HAP-1 (cell line): ENCODE results near the gene PLB1.
"Not testable (repeated sequence)": the region's sequence is repeated elsewhere in the genome, so short reads cannot be mapped to it uniquely, and the experiment has no call there.

Experiments
- DNase-seq, 2 experiments: peaks; one replicate each; pipeline ENCODE4 v3.0.0-alpha.2; 2016 to 2020; ENCODE audit warnings: low spot score in 2 of 2
- H3K27me3 ChIP-seq: fragments of 250-450 bp; sonication (Bioruptor Pico); 2 replicates; pipeline ENCODE4 v1.5.1; 2020; ENCODE audit warnings: low read depth, mild to moderate bottlenecking, moderate library complexity
- H3K36me3 ChIP-seq: fragments of 250-450 bp; sonication (Bioruptor Pico); replicated peaks from 2 replicates; pipeline ENCODE4 v1.5.1; 2020; ENCODE audit warnings: mild to moderate bottlenecking
- H3K4me1 ChIP-seq: fragments of 250-450 bp; sonication (Bioruptor Pico); 2 replicates; pipeline ENCODE4 v1.5.1; 2020; ENCODE audit warnings: mild to moderate bottlenecking
- H3K4me3 ChIP-seq: fragments of 250-450 bp; sonication (Bioruptor Pico); 2 replicates; pipeline ENCODE4 v1.5.1; 2020; ENCODE audit warnings: mild to moderate bottlenecking, moderate library complexity
- H3K9me3 ChIP-seq: fragments of 250-450 bp; sonication (Bioruptor Pico); 2 replicates; pipeline ENCODE4 v1.5.1; 2020; ENCODE audit warnings: mild to moderate bottlenecking, moderate library complexity
- in situ Hi-C: fragments of 300-500 bp; cut with MboI; formaldehyde crosslinking; loops from 3 replicates; pipeline ENCODE4 v1.14.3; 2020; ENCODE audit warnings: low sequenced_read_pairs, inconsistent platforms, mixed read lengths

The PLB1 gene

GRCh38 chr2:28543316-28544035, 47.6 kb downstream of the PLB1 start:
- no peak for DNase-seq

DNA sequence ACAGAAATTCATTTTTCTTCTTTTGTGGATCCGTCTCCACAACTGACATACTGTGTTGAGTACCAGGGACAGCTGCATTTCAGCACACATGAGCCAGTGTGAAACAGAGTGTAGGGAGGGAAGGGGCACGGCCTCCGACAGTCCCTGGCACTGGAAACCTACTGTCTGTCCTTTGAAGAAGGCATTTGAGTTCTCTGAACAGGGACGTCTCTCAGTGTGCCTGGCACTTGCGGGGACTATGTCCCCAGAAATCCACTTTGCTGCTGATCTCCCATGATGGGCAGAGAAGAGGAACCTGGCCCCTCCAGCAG, 48.1 kb downstream of the PLB1 start:
- Histone ChIP-seq H3K36me3 (no peaks in the 10 kb centered on the region), H3K9me3 (no peaks in the 10 kb centered on the region), H3K4me3 (no peak overlapping the region), H3K27me3 (no peaks in the 10 kb centered on the region), H3K4me1 (no peaks in the 10 kb centered on the region)
- in situ Hi-C loops: no loop called here
- DNase-seq: no peak

More at GRCh38 chr2:28543316-28544035, 47.6 kb downstream of the PLB1 start:
- no peaks in the 10 kb centered on the region for H3K27me3 ChIP-seq
- no peaks in the 10 kb centered on the region for H3K36me3 ChIP-seq
- H3K9me3 ChIP-seq: no peaks in the 10 kb centered on the region
- no peaks in the 10 kb centered on the region for H3K4me1 ChIP-seq
- no peak overlapping the region for H3K4me3 ChIP-seq
- in situ Hi-C loops: no loop called here

- Histone ChIP-seq H3K27me3 (no peaks in the 10 kb centered on the region), H3K4me3 (no peak overlapping the region), H3K9me3 (no peaks in the 10 kb centered on the region), H3K4me1 (no peaks in the 10 kb centered on the region), H3K36me3 (no peaks in the 10 kb centered on the region)
- no peak for DNase-seq
- in situ Hi-C loops: no loop called here
Measured at GRCh38 chr2:28544405-28544921, 48.6 kb downstream of the PLB1 start.

- DNase-seq: no peak
- H3K4me3 ChIP-seq: no peak overlapping the region
- no peaks in the 10 kb centered on the region for H3K36me3 ChIP-seq
- in situ Hi-C loops: no loop called here
- no peaks in the 10 kb centered on the region for H3K9me3 ChIP-seq
- no peaks in the 10 kb centered on the region for H3K27me3 ChIP-seq
- H3K4me1 ChIP-seq: no peaks in the 10 kb centered on the region
Measured at GRCh38 chr2:28544922-28545589, 49.2 kb downstream of the PLB1 start.

- DNase-seq: no peak
- H3K4me1 ChIP-seq: no peaks in the 10 kb centered on the region
- in situ Hi-C loops: no loop called here
- H3K27me3 ChIP-seq: no peaks in the 10 kb centered on the region
- H3K4me3 ChIP-seq: no peak overlapping the region
- no peaks in the 10 kb centered on the region for H3K9me3 ChIP-seq
- no peaks in the 10 kb centered on the region for H3K36me3 ChIP-seq
Measured at GRCh38 chr2:28545590-28546200, 49.8 kb downstream of the PLB1 start.

- no peak for DNase-seq
- H3K4me3 ChIP-seq: no peak overlapping the region
- H3K4me1 ChIP-seq: no peaks in the 10 kb centered on the region
- H3K36me3 ChIP-seq: no peaks in the 10 kb centered on the region
- no peaks in the 10 kb centered on the region for H3K9me3 ChIP-seq
- in situ Hi-C loops: no loop called here
- H3K27me3 ChIP-seq: no peaks in the 10 kb centered on the region
Measured at GRCh38 chr2:28546242-28546641, 50.4 kb downstream of the PLB1 start.

GRCh38 chr2:28547223-28547860, 51.5 kb downstream of the PLB1 start:
- Histone ChIP-seq H3K9me3 (no peaks in the 10 kb centered on the region), H3K4me1 (no peaks in the 10 kb centered on the region), H3K36me3 (no peaks in the 10 kb centered on the region), H3K27me3 (no peaks in the 10 kb centered on the region), H3K4me3 (no peak overlapping the region)
- in situ Hi-C loops: no loop called here
- DNase-seq: no peak

DNA sequence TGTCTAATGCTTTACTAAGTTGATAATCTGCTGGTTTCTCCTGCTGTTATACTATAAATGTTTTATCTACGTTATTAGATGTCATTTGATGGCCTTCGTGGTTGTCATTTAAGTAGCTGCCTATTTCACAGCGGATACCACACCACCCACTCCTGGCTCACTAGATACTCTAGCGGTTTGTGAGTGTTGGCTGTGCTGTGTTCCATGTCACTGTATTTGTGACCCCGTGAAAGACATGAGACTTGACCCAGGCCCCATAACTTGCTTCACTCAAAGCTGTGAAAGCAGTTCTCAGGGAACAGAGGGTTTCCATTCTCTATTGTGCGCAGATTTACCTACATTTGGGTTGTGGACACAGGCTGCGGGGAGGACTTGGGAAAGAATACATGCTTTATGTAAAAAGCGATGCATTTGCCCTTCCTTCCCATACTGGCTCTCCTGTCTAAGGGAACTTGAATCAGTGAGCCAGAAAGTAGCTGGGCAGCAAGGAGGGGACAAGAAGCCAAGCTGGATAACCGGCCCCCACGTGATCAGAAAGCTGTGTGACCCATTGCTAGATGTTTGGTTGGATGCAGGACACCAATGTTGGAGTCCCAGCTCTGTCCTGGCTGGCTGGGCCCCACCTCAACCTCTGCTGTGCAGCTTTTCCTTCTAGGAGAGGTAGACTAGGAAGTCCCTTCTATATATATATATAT, 52.2 kb downstream of the PLB1 start:
- H3K36me3 ChIP-seq: no peaks in the 10 kb centered on the region
- DNase-seq: no peak
- H3K4me3 ChIP-seq: no peak overlapping the region
- no peaks in the 10 kb centered on the region for H3K27me3 ChIP-seq
- H3K9me3 ChIP-seq: no peaks in the 10 kb centered on the region
- no peaks in the 10 kb centered on the region for H3K4me1 ChIP-seq
- in situ Hi-C loops: no loop called here

DNA sequence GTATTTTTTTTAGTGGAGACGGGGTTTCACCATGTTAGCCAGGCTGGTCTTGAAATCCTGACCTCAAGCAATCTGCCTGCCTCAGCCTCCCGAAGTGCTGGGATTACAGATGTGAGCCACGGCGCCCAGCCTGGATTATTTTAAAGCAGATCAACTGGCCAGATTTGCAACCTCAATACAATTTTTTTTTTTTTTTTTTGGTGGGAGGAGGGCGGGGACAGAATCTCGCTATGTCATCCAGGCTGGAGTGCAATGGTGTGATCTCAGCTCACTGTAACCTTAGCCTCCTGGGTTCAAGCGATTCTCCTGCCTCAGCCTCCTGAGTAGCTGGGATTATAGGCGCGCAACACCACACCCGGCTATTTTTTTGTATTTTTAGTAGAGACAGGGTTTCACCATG, 54.5 kb downstream of the PLB1 start:
- H3K4me3 ChIP-seq, DNase-seq, H3K4me1 ChIP-seq, in situ Hi-C loops, H3K27me3 ChIP-seq, H3K9me3 ChIP-seq, H3K36me3 ChIP-seq: not testable (repeated sequence)

DNA sequence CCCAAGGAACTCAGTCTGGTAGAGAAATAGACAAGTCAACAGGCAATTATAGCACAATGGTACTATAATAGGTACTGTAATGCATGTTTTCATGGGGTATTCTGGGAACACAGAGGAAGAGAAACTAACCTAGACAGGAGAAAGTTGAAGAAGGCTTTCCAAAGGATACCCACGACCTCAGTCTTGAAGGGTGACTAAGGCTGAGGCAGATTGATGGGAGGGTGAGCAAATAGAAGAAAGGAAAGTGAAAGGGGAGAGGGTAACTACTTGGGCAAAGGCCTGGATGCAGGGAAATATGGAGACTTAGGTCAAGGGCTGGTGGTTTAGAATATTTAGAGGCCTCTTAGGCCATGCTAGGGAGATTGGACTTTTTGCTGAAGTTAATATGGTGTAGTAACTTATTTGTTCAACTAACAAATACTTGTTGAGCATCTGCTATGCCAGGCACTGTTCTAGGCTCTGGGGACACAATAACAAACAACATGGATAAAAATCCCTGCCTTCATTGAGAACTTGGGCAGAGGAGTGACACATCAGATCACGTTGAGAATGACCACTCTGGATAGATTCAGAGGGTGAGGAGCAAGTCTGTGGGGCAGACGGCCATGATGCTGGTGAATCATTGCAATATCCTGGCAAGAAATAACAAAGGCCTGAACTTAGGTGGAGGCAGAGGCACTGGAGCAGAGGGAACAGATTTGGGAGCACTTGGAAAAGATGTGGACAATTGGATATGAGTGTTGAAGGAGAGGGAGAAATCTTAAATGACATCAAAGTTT, 56.4 kb downstream of the PLB1 start:
- H3K9me3 ChIP-seq: no peaks in the 10 kb centered on the region
- no peaks in the 10 kb centered on the region for H3K36me3 ChIP-seq
- in situ Hi-C loops: no loop called here
- DNase-seq: no peak
- no peaks in the 10 kb centered on the region for H3K4me1 ChIP-seq
- no peak overlapping the region for H3K4me3 ChIP-seq
- no peaks in the 10 kb centered on the region for H3K27me3 ChIP-seq

DNA sequence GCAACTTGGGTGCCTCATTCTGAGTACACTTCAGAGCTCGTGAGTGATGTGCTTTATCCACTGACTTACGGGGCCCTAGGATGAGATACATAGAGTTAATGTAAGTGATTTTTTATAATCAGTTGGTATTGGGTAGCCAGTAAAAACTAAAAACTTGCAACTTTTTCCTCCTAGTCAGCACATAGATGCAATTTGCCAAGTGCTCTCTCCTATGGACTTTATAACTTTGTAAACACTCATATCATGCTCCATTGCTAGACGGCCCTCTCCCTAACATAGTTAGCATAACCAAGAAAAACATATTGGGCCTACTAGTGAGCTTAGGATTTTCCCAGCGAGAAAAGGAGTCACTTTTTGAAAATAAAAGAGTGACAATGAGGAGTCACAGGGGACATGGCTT, 60.4 kb downstream of the PLB1 start:
- in situ Hi-C loops: no loop called here
- no peak for DNase-seq
- Histone ChIP-seq H3K4me3 (no peak overlapping the region), H3K9me3 (no peaks in the 10 kb centered on the region), H3K4me1 (no peaks in the 10 kb centered on the region), H3K27me3 (no peaks in the 10 kb centered on the region), H3K36me3 (no peaks in the 10 kb centered on the region)

GRCh38 chr2:28557389-28558131, 61.7 kb downstream of the PLB1 start:
- DNase-seq: no peak
- H3K4me1 ChIP-seq: no peaks in the 10 kb centered on the region
- no peaks in the 10 kb centered on the region for H3K36me3 ChIP-seq
- no peak overlapping the region for H3K4me3 ChIP-seq
- no peaks in the 10 kb centered on the region for H3K27me3 ChIP-seq
- H3K9me3 ChIP-seq: no peaks in the 10 kb centered on the region
- in situ Hi-C loops: no loop called here
